Measurements from ENCODE around the gene KRT84. TPM values are rescaled to one million over a fixed set of nuclear protein-coding genes. Genes with fewer than 3 reads are reported as not detected.
"Not testable (repeated sequence)": the region's sequence is repeated elsewhere in the genome, so short reads cannot be mapped to it uniquely, and the experiment has no call there.

Gene KRT84
- polyA plus RNA-seq, 1 experiment = not detected

DNA sequence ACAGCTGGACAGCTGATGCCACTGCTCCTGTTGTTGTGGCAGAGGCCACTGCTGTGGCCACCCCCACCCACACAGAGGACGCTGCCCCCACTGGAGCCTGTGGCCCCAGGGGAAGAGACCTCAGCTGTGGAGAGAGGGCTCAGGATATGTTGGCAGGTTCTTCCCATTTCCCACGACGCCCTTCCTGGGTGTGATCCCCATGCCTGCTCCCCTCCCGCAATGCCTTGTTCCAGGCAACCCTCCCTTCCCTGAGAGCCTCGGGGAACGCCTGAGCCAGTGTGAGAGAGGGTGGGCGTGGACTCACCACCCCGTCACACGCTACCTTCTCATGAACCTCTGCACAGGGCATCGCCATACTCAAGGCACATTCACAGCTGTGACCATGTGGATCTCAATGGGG lies 26.4 kb upstream of the KRT84 start:
- POLR2A ChIA-PET = no interaction called here
- no peak overlapping the region for H3K4me3 ChIP-seq (ENCODE audit: low read depth, low read length)

DNA sequence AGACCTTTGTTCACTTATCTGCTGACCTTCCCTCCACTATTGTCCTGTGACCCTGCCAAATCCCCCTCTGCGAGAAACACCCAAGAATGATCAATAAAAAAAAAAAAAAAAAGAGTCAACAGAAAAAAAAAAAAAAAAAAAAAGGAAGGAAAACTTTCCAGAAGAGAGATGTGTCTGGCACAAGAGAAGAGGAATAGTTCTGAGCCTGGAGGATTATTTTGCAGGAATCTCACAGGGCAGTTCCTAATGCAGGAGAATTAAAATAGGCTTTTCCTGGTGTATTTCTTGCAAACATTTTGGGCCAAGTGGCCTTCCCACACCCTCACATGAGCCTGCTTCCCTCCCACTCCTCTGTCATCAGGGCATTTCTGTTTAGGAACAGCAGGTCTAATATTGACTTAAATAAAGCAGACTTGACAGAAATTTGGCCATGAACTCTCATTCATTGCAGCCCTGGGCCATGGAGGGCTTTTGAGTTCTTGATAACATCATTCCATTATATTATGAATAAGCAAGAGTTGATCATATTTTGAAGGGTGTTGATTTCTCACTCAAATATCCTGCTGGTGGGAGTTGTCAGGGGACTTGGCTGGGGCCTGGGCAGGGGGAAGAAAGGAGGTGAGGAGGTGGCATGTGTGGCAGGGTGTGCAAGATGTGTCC lies 25.3 kb upstream of the KRT84 start:
- DNase-seq (ENCODE audit: low read depth, low spot score); H3K9me3 ChIP-seq (ENCODE audit: control insufficient read depth, insufficient read depth, low read length); POLR2A ChIA-PET; H3K27ac ChIP-seq (ENCODE audit: low read depth, low read length); H3K27me3 ChIP-seq (ENCODE audit: control insufficient read depth, insufficient read depth, low read length); CTCF ChIA-PET; H3K4me3 ChIP-seq (ENCODE audit: low read depth, low read length): not testable (repeated sequence)

More for the DNA sequence above, 26.4 kb upstream of the KRT84 start:
- Histone ChIP-seq H3K9me3 (ENCODE audit: control insufficient read depth, insufficient read depth, low read length) (no peaks in the 10 kb centered on the region), H3K27ac (ENCODE audit: low read depth, low read length) (no peak overlapping the region), H3K27me3 (ENCODE audit: control insufficient read depth, insufficient read depth, low read length) (peaks cover 5% of the 10 kb centered on the region)
- TF ChIP-seq, protein P1, sequence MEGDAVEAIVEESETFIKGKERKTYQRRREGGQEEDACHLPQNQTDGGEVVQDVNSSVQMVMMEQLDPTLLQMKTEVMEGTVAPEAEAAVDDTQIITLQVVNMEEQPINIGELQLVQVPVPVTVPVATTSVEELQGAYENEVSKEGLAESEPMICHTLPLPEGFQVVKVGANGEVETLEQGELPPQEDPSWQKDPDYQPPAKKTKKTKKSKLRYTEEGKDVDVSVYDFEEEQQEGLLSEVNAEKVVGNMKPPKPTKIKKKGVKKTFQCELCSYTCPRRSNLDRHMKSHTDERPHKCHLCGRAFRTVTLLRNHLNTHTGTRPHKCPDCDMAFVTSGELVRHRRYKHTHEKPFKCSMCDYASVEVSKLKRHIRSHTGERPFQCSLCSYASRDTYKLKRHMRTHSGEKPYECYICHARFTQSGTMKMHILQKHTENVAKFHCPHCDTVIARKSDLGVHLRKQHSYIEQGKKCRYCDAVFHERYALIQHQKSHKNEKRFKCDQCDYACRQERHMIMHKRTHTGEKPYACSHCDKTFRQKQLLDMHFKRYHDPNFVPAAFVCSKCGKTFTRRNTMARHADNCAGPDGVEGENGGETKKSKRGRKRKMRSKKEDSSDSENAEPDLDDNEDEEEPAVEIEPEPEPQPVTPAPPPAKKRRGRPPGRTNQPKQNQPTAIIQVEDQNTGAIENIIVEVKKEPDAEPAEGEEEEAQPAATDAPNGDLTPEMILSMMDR (IDR thresholded peaks at IDR 0.05; ENCODE audit: low read depth, low read length) = no peak
- CTCF ChIA-PET = interaction anchor here (0.5 kb wide), 1 partner anchor 451 kb away, joined by 5 read pairs; no protein-coding TSS in a partner anchor
- DNase-seq (ENCODE audit: low read depth, low spot score) = no peak

DNA sequence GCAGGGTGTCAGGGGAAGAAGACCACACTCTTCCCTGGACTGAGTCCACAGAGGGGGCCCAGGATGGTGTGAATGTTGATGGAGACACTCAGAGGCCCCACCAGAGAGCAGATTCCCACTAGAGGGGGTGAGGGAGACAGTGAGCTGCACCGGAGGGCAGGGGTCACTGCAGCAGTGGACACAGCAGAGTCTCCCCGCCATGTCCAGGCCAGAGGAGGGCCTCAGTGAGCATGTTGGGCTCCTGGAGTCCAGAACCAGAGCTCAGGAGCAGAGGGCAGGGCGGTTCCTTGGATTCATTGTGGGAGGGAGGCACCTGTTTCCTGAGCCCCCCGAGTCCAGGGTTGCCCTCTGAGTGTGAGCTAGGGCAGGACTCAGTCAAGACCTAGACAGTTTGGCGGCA lies 22.5 kb upstream of the KRT84 start:
- no peak for DNase-seq (ENCODE audit: low read depth, low spot score)
- H3K27me3 ChIP-seq (ENCODE audit: control insufficient read depth, insufficient read depth, low read length) = peaks cover 13% of the 10 kb centered on the region
- H3K9me3 ChIP-seq (ENCODE audit: control insufficient read depth, insufficient read depth, low read length) = no peaks in the 10 kb centered on the region
- TF ChIP-seq, protein P1 (IDR thresholded peaks at IDR 0.05; ENCODE audit: low read depth, low read length) = no peak
- ChIA-PET POLR2A (no interaction called here), CTCF (no interaction called here)
- H3K4me3 ChIP-seq (ENCODE audit: low read depth, low read length) = no peak overlapping the region
- H3K27ac ChIP-seq (ENCODE audit: low read depth, low read length) = no peak overlapping the region

DNA sequence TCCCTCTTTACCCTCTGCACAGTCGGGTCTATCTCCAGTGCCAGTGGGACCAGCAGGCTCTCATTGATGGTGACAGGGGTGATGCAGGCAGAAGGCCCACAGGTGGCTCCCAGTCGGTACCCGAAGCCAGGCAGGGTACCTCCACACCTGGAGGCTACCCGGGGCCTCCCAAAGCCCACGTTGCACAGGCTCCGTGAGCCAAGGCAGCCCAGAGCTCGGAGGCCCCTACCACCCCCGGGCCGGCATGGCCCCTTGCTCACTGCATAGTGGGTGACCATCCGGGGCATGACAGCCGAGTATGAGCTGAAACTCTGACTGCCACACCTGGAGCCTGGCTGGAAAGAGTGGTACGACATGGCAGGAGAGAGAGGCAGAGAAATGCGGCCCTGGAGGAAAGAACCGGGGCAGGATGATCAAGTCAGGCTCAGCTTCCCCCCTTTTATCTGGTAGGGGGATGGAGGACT lies 20.5 kb upstream of the KRT84 start, which contains the start of gene KRT82:
KRT82 (minus strand) TSS at position 414 of the 464 bp plus-strand sequence; CDS start at position 356, 58 bp downstream.
- Histone ChIP-seq H3K9me3 (ENCODE audit: control insufficient read depth, insufficient read depth, low read length) (no peaks in the 10 kb centered on the region), H3K27ac (ENCODE audit: low read depth, low read length) (no peak within 1 kb of the TSS), H3K27me3 (ENCODE audit: control insufficient read depth, insufficient read depth, low read length) (peaks cover 15% of the 10 kb centered on the region), H3K4me3 (ENCODE audit: low read depth, low read length) (no peak within 1 kb of the TSS)
- TF ChIP-seq, protein P1 (IDR thresholded peaks at IDR 0.05; ENCODE audit: low read depth, low read length) = no peak
- POLR2A ChIA-PET = no interaction called here
- CTCF ChIA-PET = no interaction called here
- DNase-seq (ENCODE audit: low read depth, low spot score) = no peak

DNA sequence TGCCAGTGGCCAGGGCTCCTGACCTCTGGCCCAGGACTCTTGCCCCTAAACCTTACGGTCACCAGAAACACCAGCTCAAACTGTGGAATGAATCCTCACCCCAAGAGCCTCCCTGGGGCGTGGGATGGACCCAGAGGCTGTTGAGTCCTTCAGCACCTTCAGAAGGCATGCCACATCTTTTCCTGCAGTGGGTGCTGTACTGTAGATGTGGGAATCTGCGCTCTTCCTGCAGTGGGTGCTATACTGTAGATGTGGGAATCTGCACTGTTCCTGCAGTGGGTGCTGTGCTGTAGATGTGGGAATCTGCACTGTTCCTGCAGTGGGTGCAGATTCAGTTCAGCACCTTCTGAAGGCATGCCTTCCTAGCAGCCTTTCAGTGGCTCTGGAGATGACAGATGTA lies 19.5 kb upstream of the KRT84 start:
- Histone ChIP-seq H3K27ac (ENCODE audit: low read depth, low read length) (no peak overlapping the region), H3K4me3 (ENCODE audit: low read depth, low read length) (no peak overlapping the region), H3K27me3 (ENCODE audit: control insufficient read depth, insufficient read depth, low read length) (peaks cover 15% of the 10 kb centered on the region), H3K9me3 (ENCODE audit: control insufficient read depth, insufficient read depth, low read length) (no peaks in the 10 kb centered on the region)
- ChIA-PET CTCF (no interaction called here), POLR2A (no interaction called here)
- TF ChIP-seq, protein P1 (IDR thresholded peaks at IDR 0.05; ENCODE audit: low read depth, low read length) = no peak
- no peak for DNase-seq (ENCODE audit: low read depth, low spot score)

All from AG04450 (cell line).